PC-9 (cell line): ENCODE data around the gene PLXNC1.

ENCODE experiments used
- EZH2 ChIP-seq: fragments of 200-600 bp; sonication (generic); IDR thresholded peaks from 2 replicates; pipeline ENCODE4 v1.8.0; 2017; ENCODE audit warnings: antibody characterized with exemption, low read depth
- TF ChIP-seq, protein P1 (sequence below): fragments of 200-600 bp; sonication (generic); conservative IDR thresholded peaks from 2 replicates; pipeline ENCODE4 v1.6.1; 2017; ENCODE audit warnings: mixed run types, antibody characterized with exemption, mild to moderate bottlenecking, moderate library complexity

DNA sequence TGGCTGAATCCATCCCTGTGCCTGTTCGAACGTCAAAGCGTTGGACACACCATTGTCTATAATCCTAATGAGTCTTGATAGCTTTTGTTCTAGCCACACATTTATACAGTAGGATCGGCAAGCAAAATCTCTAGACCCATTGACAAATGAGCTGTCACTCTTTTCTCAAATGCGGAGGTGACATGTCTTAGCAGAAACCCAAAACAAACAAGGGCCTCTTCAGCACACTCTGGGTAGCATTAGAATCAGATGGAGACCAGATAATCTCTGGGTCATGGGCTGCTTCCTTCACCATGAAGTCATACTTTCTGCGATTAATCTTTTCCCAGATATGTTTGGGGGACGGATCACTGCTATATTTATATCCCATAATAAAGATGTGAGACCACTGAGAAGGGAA lies 100.2 kb downstream of the PLXNC1 start:
- TF ChIP-seq, protein P1, sequence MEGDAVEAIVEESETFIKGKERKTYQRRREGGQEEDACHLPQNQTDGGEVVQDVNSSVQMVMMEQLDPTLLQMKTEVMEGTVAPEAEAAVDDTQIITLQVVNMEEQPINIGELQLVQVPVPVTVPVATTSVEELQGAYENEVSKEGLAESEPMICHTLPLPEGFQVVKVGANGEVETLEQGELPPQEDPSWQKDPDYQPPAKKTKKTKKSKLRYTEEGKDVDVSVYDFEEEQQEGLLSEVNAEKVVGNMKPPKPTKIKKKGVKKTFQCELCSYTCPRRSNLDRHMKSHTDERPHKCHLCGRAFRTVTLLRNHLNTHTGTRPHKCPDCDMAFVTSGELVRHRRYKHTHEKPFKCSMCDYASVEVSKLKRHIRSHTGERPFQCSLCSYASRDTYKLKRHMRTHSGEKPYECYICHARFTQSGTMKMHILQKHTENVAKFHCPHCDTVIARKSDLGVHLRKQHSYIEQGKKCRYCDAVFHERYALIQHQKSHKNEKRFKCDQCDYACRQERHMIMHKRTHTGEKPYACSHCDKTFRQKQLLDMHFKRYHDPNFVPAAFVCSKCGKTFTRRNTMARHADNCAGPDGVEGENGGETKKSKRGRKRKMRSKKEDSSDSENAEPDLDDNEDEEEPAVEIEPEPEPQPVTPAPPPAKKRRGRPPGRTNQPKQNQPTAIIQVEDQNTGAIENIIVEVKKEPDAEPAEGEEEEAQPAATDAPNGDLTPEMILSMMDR: no peak
- no peak for TF ChIP-seq EZH2
